ENCODE results near the gene YLPM1.

DNA sequence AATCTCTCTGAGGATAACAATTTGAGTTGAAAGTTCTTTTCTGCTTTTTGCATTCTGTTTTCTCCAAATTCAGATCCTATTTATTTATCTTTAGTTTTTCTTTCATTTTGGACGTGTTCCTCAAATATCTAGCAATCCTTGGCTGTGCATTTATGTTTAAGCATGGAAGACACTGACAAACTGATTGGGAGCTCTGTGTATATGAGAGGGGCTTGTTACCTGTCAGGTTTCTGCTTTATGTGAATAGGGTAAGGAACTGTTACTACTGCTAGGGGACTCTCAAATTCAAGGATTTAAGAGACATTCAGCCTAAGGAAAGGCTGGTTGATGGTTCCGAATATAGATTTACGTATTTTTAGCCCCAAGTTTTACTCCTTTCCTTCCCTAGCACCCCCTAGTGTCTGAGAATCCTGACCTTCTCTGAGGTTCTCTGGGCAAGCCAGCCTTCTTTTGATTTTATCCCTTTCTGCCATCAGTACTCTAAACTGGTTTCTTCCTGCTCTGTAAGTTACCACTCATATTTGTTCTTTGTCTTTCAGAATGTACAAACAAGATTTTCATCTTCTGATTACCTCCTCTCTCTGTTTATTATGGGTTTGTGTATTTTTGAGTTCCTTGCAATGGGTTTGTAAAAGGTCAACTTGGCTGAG, 30.5 kb downstream of the YLPM1 start:
- TF ChIP-seq, protein P1, sequence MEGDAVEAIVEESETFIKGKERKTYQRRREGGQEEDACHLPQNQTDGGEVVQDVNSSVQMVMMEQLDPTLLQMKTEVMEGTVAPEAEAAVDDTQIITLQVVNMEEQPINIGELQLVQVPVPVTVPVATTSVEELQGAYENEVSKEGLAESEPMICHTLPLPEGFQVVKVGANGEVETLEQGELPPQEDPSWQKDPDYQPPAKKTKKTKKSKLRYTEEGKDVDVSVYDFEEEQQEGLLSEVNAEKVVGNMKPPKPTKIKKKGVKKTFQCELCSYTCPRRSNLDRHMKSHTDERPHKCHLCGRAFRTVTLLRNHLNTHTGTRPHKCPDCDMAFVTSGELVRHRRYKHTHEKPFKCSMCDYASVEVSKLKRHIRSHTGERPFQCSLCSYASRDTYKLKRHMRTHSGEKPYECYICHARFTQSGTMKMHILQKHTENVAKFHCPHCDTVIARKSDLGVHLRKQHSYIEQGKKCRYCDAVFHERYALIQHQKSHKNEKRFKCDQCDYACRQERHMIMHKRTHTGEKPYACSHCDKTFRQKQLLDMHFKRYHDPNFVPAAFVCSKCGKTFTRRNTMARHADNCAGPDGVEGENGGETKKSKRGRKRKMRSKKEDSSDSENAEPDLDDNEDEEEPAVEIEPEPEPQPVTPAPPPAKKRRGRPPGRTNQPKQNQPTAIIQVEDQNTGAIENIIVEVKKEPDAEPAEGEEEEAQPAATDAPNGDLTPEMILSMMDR (IDR thresholded peaks at IDR 0.05): peak in 3 of 7 experiments; percentile 4 to 27 (median 19)
- TF ChIP-seq POLR2A (IDR thresholded peaks at IDR 0.05): no peak

Data from body of pancreas (tissue), 4 donors.